HCT116 (cell line): ENCODE measurements around the gene PRRG4. TPM values are rescaled to one million over a fixed set of nuclear protein-coding genes. Genes with fewer than 3 reads are reported as not detected.

Source experiments
- ATAC-seq: fragments of 200-7000 bp; cut with Tn5 transposase; 2 replicates; pipeline ENCODE4 v1.9.1; 2020; ENCODE audit warnings: mild to moderate bottlenecking, moderate library complexity
- BruUV-seq: library from RNA; stranded (reverse); fragments of 400-500 nt; replicated peaks from 2 replicates; lab custom pipeline; 2021; lab: Mats Ljungman, UMichigan
- CTCF ChIA-PET: fragments of 300-600 bp; sonication (Branson Sonifier 250); formaldehyde crosslinking; loops from one replicate; lab custom pipeline; 2021; ENCODE audit warnings: antibody characterized with exemption; lab: Charles Lee
- POLR2A ChIA-PET: fragments of 300-600, 350-600 bp; sonication (Branson Sonifier 250); formaldehyde crosslinking; loops from one replicate; lab custom pipeline; 2021; ENCODE audit warnings: antibody characterized with exemption; lab: Charles Lee
- RAD21 ChIA-PET, 2 experiments: fragments of 300-600 bp; sonication (Branson Sonifier 250); formaldehyde crosslinking; loops; one replicate each; lab custom pipeline; 2023; ENCODE audit warnings: low total read pairs in 2 of 2; ENCODE audit not compliant: uncharacterized antibody in 2 of 2, unreplicated experiment in 2 of 2, low non-redundant PET in 1 of 2; lab: Charles Lee
- DNase-seq: peaks from one replicate; pipeline ENCODE4 v3.0.0-alpha.2; 2010; ENCODE audit warnings: low read depth, low spot score
- H2AFZ ChIP-seq: fragments of 200-600 bp; shearing (Covaris generic), sonication (generic); 2 replicates; pipeline ENCODE4 v1.6.1; 2017; ENCODE audit warnings: low read depth, mixed run types, mixed read lengths, antibody characterized with exemption, low read length; ENCODE audit not compliant: poor library complexity, severe bottlenecking
- H3K27ac ChIP-seq: 2 replicates; pipeline ENCODE4 v1.5.1; 2012; ENCODE audit warnings: low read depth, low read length
- H3K27me3 ChIP-seq: fragments of 200-600 bp; sonication (generic); 2 replicates; pipeline ENCODE4 v1.6.1; 2016; ENCODE audit warnings: mixed run types, low read length, mixed read lengths; ENCODE audit not compliant: insufficient read depth
- H3K36me3 ChIP-seq, 2 experiments: fragments of 200-500 bp in 1 of 2; fragments of 200-600 bp in 1 of 2; sonication (Bioruptor generic) in 1 of 2; sonication (generic) in 1 of 2; 2 replicates each; pipeline versions ENCODE4 v1.5.1 to v1.6.1; 2014 to 2016; ENCODE audit warnings: low read length in 2 of 2, inconsistent platforms in 1 of 2, mixed read lengths in 1 of 2, mixed run types in 1 of 2; ENCODE audit not compliant: insufficient read depth in 2 of 2, control insufficient read depth in 1 of 2
- H3K4me1 ChIP-seq, 2 experiments: fragments of 200-600 bp in 1 of 2; sonication (generic) in 1 of 2; 2 replicates each; pipeline versions ENCODE4 v1.5.1 to v1.6.1; 2012 to 2017; ENCODE audit warnings: low read length in 2 of 2, inconsistent platforms in 1 of 2, mild to moderate bottlenecking in 1 of 2, mixed read lengths in 1 of 2, mixed run types in 1 of 2, moderate library complexity in 1 of 2; ENCODE audit not compliant: insufficient read depth in 2 of 2, control insufficient read depth in 1 of 2
- H3K4me2 ChIP-seq: fragments of 200-600 bp; sonication (generic); 2 replicates; pipeline ENCODE4 v1.6.1; 2017; ENCODE audit warnings: mixed run types, low read length, mixed read lengths
- H3K4me3 ChIP-seq, 2 experiments: fragments of 200-600 bp in 1 of 2; sonication (generic) in 1 of 2; replicated peaks in 1 of 2; 2 replicates each; pipeline ENCODE4 v1.5.1; 2011 to 2016; ENCODE audit warnings: low read length in 2 of 2, control low read depth in 1 of 2, low read depth in 1 of 2, mild to moderate bottlenecking in 1 of 2, mixed read lengths in 1 of 2, mixed run types in 1 of 2
- H3K79me2 ChIP-seq: fragments of 200-600 bp; sonication (generic); 2 replicates; pipeline ENCODE4 v1.6.1; 2017; ENCODE audit warnings: mild to moderate bottlenecking, mixed run types, low read length, moderate library complexity, mixed read lengths; ENCODE audit not compliant: insufficient read depth
- H3K9ac ChIP-seq: fragments of 200-600 bp; sonication (generic); 2 replicates; pipeline ENCODE4 v1.6.1; 2016; ENCODE audit warnings: low read length, mixed read lengths
- H3K9me2 ChIP-seq: fragments of 200-600 bp; sonication (generic), shearing (Covaris generic); 2 replicates; pipeline ENCODE4 v1.6.1; 2017; ENCODE audit warnings: mixed run types, mild to moderate bottlenecking, moderate library complexity; ENCODE audit not compliant: insufficient read depth
- H3K9me3 ChIP-seq, 2 experiments: fragments of 200-500 bp in 1 of 2; fragments of 200-600 bp in 1 of 2; sonication (Bioruptor generic) in 1 of 2; sonication (generic) in 1 of 2; 2 replicates each; pipeline ENCODE4 v1.6.1; 2014 to 2017; ENCODE audit warnings: low read length in 2 of 2, mixed read lengths in 2 of 2, inconsistent platforms in 1 of 2, low read depth in 1 of 2, mild to moderate bottlenecking in 1 of 2, mixed run types in 1 of 2, moderate library complexity in 1 of 2; ENCODE audit not compliant: control insufficient read depth in 1 of 2, insufficient read depth in 1 of 2
- H4K20me1 ChIP-seq: fragments of 200-600 bp; sonication (generic), shearing (Covaris generic); 2 replicates; pipeline ENCODE4 v1.6.1; 2017; ENCODE audit warnings: mixed run types, mild to moderate bottlenecking, moderate library complexity; ENCODE audit not compliant: insufficient read depth
- CTCF ChIP-seq, 3 experiments: fragments of 200-600 bp in 1 of 3; sonication (generic) in 1 of 3; IDR thresholded peaks in 2 of 3; conservative IDR thresholded peaks in 1 of 3; 2 replicates each; pipeline ENCODE4 v1.5.1; 2012 to 2017; ENCODE audit warnings: low read depth in 2 of 3, low read length in 2 of 3, antibody characterized with exemption in 1 of 3, borderline replicate concordance in 1 of 3, control low read depth in 1 of 3, mild to moderate bottlenecking in 1 of 3, mixed read lengths in 1 of 3, mixed run types in 1 of 3, moderate library complexity in 1 of 3; ENCODE audit not compliant: insufficient read depth in 1 of 3
- FOSL1 ChIP-seq: IDR thresholded peaks from 2 replicates; pipeline ENCODE4 v1.6.1; 2012; ENCODE audit warnings: low read depth
- JUND ChIP-seq: IDR thresholded peaks from 2 replicates; pipeline ENCODE4 v1.6.1; 2012
- MAX ChIP-seq: IDR thresholded peaks from 2 replicates; pipeline ENCODE4 v1.6.1; 2012
- RAD21 ChIP-seq: IDR thresholded peaks from 2 replicates; pipeline ENCODE4 v1.6.1; 2012; ENCODE audit warnings: low read depth, mild to moderate bottlenecking
- intact Hi-C: fragments of 100-400 bp; cut with micrococcal nuclease; formaldehyde crosslinking; loops from 2 replicates; pipeline ENCODE4 v1.10.0; 2022
- total RNA-seq: library from RNA; stranded (reverse); gene quantifications from one replicate; pipeline ENCODE4 v1.2.1, GENCODE V29; 2021; ENCODE audit not compliant: unreplicated experiment

Gene PRRG4
- total RNA-seq, 1 experiment from 2014 or later, result 5.4 TPM

DNA sequence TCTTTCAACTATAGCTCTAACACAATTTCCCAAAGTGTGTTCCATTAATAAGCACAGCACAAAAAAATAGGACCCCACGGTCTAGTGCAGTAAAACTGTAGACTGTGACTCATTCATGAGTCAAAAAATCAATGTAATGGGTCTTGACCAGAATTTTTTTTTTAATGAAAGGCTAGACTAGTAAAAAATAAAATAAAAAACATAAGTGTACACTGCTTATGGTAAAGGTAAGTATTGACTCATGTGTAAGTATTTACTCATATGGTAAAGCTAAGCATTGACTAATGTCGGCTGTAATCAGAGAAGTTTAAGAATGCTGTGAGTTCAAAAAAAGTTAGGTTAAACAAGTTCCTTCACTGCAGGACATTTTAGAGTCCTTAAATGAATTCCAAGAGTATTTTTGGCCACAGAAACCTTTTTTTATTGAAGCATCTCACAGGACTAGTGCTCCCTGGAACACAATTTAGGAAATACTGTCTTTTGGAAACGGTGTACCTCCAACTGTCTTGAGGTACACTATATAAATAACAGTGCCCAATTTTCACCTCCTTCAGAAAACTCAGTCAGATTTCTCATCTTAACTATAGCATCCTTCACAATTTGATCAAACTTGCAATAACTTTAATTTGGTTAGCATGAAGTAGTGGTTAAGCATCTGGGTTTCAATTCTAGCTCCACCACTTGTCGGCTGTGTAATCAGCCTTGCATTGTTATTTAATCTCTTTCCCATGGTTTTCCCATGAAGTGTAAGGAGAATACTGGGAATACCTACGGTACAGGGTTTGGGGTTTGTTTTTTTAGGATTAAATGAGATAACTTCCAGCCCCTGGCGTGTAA, 37.4 kb upstream of the PRRG4 start:
- ATAC-seq (peak; percentile 64), DNase-seq (peak; percentile 4)
- peaks cover 0 to 13% of the 10 kb centered on the region in 2 experiments; a peak in 1 of 4 replicates for H3K4me1 ChIP-seq
- H3K36me3 ChIP-seq, result no peaks in the 10 kb centered on the region
- CTCF ChIA-PET, result interaction anchor here (0.6 to 2.0 kb wide), 11 partner anchors 33 to 480 kb away, joined by 3 to 12 read pairs (median 4); no protein-coding TSS in a partner anchor
- H3K9me3 ChIP-seq, result no peaks in the 10 kb centered on the region
- BruUV-seq, result no TSS peak
- intact Hi-C loops, result loop anchor here (2.0 to 5.0 kb wide), 2 partner anchors 405 to 470 kb away; no protein-coding TSS in a partner anchor
- no peaks in the 10 kb centered on the region for H3K79me2 ChIP-seq
- H4K20me1 ChIP-seq, result no peaks in the 10 kb centered on the region
- no peak for TF ChIP-seq MAX
- TF ChIP-seq FOSL1, result peak; percentile 67
- no peaks in the 10 kb centered on the region; the same call in 1 of the 2 replicates for H3K9me2 ChIP-seq
- POLR2A ChIA-PET, result no interaction called here
- H3K27ac ChIP-seq, result no peak overlapping the region
- peak overlapping the region; percentile 82 for H2AFZ ChIP-seq
- H3K4me3 ChIP-seq, result peak overlapping the region; percentile 19 to 47; a peak in 3 of 4 replicates
- no peaks in the 10 kb centered on the region for H3K27me3 ChIP-seq
- RAD21 ChIA-PET, result interaction anchor here (0.6 to 0.9 kb wide), 3 partner anchors 78 to 469 kb away, joined by 3 read pairs; no protein-coding TSS in a partner anchor
- peak overlapping the region; percentile 80 for H3K4me2 ChIP-seq
- H3K9ac ChIP-seq, result no peak overlapping the region

- Histone ChIP-seq H3K4me2 (peak overlapping the region; percentile 80), H3K27me3 (no peaks in the 10 kb centered on the region), H4K20me1 (no peaks in the 10 kb centered on the region), H3K36me3 (no peaks in the 10 kb centered on the region), H3K79me2 (no peaks in the 10 kb centered on the region), H3K9me3 (no peaks in the 10 kb centered on the region), H3K27ac (no peak overlapping the region), H3K4me1 (peaks cover 0 to 13% of the 10 kb centered on the region in 2 experiments; a peak in 1 of 4 replicates), H3K9ac (peak overlapping the region; percentile 29; the same call in 1 of the 2 replicates), H2AFZ (peak overlapping the region; percentile 82), H3K4me3 (peak overlapping the region; percentile 23 to 47), H3K9me2 (no peaks in the 10 kb centered on the region; the same call in 1 of the 2 replicates)
- peak; percentile 35 for DNase-seq
- peak; percentile 90 for ATAC-seq
- TF ChIP-seq RAD21, result peak; percentile 82
- TF ChIP-seq CTCF (IDR thresholded peaks at IDR 0.05 in 2 of 3, conservative IDR thresholded peaks at IDR 0.05 in 1 of 3; ENCODE audit: borderline replicate concordance in 1 of 3, insufficient read depth in 1 of 3, low read depth in 2 of 3, low read length in 2 of 3), result peak; percentile 56 to 84 (median 72)
- no peak for TF ChIP-seq JUND
- no TSS peak for BruUV-seq
- intact Hi-C loops, result loop anchor here (1.0 to 5.0 kb wide), 4 partner anchors 44 to 470 kb away; no protein-coding TSS in a partner anchor
- ChIA-PET POLR2A (no interaction called here), RAD21 (interaction anchor here in 1 of 2 experiments (0.7 to 0.9 kb wide), 2 partner anchors 79 to 469 kb away, joined by 3 read pairs; no protein-coding TSS in a partner anchor), CTCF (interaction anchor here (0.6 to 2.0 kb wide), 9 partner anchors 34 to 480 kb away, joined by 3 to 12 read pairs (median 4); no protein-coding TSS in a partner anchor)
Measured at GRCh38 chr11:32792948-32793475, 36.7 kb upstream of the PRRG4 start.
